Gastrocnemius medialis (tissue), 4 donors: Measurements from ENCODE around the gene TEN1.

Source experiments
- POLR2A ChIP-seq, 2 donors: fragments of 450-650 bp; IDR thresholded peaks; one replicate each; pipeline ENCODE4 v1.6.1; 2017; ENCODE audit warnings: antibody characterized with exemption in 2 of 2, mild to moderate bottlenecking in 2 of 2, moderate library complexity in 2 of 2
- TF ChIP-seq, protein P1 (sequence below), 5 experiments: fragments of 450-650 bp in 3 of 5; fragments of 200-600 bp in 2 of 5; sonication (generic) in 2 of 5; IDR thresholded peaks in 4 of 5; conservative IDR thresholded peaks in 1 of 5; 1 replicate in 4 of 5; 2 replicates in 1 of 5; pipeline ENCODE4 v1.5.1; 2016 to 2019; ENCODE audit warnings: antibody characterized with exemption in 5 of 5, mild to moderate bottlenecking in 3 of 5, moderate library complexity in 3 of 5

DNA sequence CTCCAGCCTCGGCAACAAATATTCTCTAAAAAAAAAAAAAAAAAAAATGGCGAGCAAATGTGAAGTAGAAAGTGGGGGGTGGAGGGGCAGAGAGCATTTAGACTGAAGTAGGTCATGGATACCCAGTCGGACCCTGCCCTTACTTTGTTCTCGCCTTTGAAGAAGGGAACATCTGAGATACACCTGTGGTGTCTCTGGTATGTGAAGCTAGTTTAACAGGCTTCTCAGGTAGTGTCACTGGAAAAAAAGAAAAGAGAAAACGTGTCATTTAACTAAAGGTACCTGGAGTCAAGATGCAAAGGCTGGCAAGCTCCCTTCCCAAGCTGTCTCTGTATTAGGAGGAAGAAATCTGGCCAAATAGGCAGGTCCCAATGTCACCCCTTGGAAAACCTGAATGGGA lies 46.2 kb upstream of the TEN1 start:
- TF ChIP-seq, protein P1, sequence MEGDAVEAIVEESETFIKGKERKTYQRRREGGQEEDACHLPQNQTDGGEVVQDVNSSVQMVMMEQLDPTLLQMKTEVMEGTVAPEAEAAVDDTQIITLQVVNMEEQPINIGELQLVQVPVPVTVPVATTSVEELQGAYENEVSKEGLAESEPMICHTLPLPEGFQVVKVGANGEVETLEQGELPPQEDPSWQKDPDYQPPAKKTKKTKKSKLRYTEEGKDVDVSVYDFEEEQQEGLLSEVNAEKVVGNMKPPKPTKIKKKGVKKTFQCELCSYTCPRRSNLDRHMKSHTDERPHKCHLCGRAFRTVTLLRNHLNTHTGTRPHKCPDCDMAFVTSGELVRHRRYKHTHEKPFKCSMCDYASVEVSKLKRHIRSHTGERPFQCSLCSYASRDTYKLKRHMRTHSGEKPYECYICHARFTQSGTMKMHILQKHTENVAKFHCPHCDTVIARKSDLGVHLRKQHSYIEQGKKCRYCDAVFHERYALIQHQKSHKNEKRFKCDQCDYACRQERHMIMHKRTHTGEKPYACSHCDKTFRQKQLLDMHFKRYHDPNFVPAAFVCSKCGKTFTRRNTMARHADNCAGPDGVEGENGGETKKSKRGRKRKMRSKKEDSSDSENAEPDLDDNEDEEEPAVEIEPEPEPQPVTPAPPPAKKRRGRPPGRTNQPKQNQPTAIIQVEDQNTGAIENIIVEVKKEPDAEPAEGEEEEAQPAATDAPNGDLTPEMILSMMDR (IDR thresholded peaks at IDR 0.05 in 4 of 5, conservative IDR thresholded peaks at IDR 0.05 in 1 of 5): no peak
- no peak for TF ChIP-seq POLR2A (IDR thresholded peaks at IDR 0.05)
